HG02588 (cell line): Measurements from ENCODE around the gene GNPDA2.

Experiments
- ATAC-seq: cut with Tn5 transposase; IDR thresholded peaks from one replicate; pipeline ENCODE4 v1.9.1; 2021; ENCODE audit warnings: mild to moderate bottlenecking, moderate library complexity; ENCODE audit not compliant: unreplicated experiment

GNPDA2 gene

DNA sequence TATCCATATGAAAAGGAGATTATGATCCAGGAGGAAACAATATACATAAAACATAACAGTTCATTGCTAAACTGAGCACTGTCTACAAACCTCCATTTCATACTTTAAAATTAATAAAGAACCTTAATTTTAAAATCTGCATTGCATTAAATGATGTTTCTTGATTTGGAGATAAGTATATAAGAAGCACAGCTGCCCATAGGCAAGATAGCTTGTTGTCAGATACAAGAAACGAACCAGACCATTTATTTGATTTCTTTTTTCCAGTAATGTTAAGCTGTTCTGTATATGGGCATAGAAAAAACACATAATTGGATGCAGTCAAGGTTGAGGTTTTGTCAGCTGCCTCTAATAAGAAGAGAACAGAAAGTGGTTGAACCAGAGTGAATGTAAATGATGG is 41.7 kb downstream of the GNPDA2 start:
- ATAC-seq, result no peak

DNA sequence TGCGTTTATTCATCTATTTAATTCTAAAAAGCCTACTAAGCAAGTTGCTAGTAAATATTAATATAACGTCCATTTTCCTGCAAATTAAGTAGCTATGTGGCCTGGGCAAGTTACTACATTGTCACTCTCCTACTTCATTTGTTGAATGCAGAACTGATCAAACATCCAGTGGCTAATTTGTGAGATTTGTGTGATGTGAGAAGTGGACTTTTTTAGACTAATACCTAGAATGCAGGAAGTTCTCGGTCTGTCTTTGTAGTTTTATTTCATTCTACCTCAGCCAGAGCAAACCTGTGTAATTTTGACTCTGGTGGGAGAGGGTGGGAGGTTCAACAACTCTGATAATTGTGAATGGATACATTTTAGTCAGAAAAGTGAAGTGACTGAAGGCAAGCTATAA is 47.3 kb downstream of the GNPDA2 start:
- ATAC-seq, result no peak

DNA sequence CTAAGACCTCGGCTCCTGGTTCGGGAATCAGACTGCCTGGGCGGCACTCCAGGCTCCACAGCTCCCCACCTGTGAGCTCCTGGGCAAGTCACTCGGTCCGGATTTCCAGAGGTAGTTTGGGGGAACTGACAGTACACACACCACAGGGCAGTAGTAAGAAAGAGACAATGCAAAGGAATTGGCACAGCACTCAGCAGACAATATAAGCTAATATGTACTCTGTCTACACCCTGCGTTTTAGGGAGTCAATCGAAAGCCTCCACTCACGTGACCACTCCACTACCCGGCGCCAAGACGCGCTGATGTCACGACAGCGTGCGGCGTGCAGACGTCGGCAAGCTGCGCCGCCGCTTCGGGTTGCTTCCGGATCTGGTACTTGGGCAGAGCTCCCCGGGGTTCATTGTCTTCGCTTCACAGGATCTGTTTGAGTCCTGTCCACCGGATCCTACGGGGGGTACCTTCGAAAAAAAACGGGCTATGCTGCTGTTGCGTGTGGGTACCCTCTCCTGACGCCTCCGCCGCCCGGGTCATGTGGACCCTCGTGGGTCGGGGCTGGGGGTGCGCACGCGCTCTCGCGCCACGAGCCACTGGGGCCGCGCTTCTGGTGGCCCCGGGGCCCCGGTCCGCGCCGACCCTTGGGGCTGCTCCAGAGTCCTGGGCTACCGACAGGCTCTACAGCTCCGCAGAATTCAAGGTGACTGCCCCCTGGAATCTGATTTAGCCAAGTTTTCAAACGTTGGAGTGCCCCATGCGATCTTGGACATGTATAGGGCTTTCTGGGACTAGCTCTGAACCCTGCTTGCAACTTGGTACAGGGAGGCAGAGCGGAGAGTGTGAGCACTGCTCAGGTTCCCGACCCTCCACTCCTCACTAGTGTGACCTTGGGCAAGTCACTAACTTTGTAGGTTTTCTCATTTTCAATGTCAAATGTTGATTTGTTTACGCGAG is 48.0 kb downstream of the GNPDA2 start, which contains the start of gene GUF1:
Gene GUF1 (plus strand): TSS at position 327 of the 948 bp plus-strand sequence. CDS start 203 bp downstream, at position 530.
- ATAC-seq, result peak; percentile 97

DNA sequence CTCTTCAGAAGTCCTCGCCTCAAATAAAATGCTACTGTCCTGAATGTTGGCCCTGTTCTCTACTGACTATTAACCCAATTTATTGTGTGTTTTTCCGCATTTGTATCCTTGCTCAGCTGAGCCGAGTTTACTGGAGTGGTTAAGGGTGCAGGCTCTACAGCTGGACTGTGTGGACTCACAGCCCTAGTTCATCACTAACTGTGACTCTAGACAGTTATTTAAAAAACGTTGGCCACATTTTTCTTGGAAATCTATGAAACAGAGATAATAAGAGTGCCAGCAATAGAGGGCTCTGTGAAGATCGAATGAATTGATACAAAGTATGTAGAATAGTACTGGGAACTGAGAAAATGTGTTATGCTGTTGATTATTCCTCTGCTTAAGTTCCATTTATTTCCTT is 51.0 kb downstream of the GNPDA2 start:
- ATAC-seq, result no peak

DNA sequence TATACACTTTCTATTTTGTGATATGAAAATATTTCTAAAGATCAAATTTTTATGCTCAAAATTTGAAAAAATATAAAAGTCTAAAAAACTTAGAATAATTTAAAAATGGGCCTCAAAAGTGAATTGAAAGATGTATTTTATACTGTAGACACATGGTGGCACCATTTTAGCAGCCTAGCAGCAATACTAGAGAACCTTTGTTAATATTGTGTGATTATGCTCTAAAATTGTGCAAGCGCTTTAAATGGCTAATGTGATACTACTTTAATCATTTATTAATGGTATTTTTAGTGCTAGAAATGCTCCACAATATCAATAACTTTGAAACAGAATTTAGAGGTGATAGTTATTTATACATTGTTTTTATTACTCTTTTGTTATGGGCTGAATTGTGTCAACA is 51.9 kb downstream of the GNPDA2 start:
- ATAC-seq, result no peak

DNA sequence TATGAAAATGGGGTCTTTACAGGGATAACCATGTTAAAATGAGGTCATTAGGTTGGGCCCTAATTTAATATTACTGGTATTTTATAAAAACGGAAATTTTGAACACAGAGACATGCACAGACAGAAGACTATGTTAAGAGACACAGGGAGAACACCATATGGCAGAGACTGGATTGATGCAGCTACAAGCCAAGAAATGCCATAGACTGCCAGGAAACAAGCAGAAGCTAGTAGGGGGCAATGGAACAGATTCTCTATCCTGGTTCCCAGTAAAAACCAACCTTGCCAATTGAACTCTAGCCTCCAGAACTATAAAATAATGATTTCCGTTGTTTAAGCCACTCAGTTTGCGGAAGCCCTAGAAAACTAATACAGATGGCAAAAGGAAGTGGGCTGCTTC is 54.7 kb downstream of the GNPDA2 start:
- no peak for ATAC-seq

DNA sequence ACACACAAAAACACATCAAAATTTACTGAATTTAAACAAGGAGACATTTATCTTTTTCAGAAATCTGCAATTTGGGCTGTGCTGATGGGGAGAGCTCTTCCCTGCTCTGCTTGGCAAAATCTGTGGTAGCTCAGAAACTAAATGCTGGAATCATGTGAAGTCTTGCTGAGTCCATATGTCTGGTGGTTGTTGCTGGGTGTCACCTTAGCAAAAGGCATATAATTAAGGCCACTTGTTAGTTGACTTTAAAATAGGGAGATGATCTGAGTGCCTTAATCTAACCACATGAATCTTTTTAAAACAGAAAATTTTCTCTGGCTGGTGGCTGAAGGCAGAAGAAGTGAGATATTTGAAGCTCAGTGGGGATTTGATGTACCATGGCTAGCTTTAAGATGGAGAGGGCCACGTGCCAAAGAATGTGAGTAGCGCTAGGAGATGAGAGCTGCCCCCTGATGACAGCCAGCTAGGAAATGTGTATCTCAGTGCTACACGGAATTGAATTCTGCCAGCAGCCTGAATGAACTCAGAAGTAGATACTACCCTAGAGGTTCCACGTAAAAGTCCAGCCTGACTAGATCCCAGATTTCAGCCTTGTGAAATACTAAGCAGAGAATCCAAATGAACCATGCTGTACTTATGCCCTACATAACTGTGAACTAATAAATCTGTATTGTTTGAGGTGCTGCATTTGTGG is 55.7 kb downstream of the GNPDA2 start:
- ATAC-seq, result no peak

DNA sequence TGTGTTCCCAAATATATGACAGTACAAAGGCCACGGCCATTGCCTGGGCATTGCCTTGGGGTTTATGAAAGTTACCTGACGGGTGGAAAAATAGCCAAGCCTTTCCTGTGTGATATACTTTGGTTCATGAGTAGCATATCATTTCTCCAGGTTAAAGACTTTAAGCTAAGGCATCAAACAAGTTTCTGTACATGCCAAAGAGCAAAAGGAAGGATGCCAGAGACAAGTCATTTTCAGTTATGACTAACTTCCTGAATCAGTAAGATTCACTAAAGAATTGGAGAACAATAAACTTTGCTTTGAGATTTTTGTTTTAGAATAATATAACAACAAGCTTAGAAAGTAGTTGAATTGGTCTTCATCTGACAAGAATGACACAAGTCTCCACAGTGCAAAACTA is 57.8 kb downstream of the GNPDA2 start:
- no peak for ATAC-seq

DNA sequence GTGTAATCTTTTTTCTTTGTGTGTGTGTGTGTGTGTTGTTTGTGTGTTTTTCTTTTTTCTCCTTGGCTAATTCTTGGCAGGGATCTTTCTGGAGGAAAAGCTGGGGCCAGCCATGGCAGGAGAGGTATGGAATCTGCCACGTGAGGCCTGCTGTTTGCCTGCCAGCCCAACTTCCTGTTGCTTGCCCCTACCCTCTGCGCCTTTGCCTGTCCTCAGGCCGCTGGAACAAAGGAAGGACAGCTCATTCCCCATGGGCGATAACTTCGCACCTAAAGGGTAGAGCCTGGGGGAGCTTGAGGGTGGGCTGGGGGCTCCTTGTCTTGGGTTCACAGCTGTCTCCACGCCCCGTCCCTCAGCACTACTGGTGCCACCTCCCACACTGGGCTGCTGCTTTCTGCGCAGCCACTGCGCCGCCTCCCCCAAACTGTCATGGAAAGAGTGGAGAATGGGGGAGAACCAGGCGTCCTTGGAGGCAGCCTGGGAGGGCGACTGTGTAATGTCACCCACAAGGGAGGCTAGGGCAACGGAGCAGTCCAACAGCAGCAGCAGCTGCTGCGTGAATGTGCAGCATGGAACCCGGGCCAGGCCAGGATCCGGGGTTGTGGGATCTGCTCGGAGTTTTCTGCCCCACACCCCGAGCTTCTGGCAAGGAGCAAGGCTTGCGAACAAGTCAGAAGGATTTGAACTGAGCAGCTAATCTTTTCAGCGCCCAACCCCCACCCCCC is 62.7 kb downstream of the GNPDA2 start:
- ATAC-seq, result no peak

DNA sequence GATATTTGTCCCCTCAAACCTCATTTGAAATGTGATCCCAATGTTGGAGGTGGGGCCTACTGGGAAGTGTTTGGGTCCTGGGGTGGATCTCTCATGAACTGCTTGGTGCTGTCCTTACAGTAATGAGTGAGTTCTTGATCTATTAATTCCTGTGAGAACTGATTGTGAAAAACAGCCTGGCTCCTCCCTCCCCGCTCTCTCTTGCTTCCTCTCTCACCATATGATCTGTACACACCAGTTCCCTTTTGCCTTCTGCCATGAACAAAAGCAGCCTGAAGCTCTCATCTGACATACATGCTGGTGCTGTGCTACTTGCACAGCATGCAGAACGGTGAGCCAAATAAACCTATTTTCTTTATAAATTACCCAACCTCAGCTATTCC is 63.7 kb downstream of the GNPDA2 start:
- ATAC-seq, result peak; percentile 66

DNA sequence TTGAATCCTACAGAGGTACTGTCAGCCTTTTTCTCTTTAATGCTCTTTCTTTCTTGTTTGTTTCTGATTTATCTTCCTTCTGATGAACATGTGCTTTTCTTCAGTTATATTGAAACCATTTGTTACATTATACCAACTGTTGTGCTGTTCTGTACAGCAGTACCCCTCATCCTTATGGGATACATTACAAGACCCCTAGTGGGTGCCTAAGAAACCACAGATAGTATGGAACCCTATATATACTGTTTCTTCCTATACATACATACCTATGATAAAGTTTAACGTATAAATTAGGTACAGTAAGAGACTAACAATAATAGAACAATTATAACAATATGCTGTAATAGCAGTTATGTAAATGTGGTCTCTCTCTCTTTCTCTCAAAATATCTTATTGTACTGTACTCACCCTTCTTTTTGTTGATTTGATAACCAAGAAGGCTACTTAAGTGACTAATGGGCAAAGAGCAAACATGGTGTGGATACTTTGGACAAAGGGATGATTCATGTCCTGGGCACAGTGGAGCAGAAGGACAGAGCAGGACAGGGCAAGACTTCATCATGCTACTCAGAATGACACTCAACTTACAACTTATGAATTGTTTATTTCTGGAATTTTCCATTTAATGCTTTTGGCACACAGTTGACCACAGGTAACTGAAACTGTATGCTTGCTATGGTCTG is 64.3 kb downstream of the GNPDA2 start:
- no peak for ATAC-seq

DNA sequence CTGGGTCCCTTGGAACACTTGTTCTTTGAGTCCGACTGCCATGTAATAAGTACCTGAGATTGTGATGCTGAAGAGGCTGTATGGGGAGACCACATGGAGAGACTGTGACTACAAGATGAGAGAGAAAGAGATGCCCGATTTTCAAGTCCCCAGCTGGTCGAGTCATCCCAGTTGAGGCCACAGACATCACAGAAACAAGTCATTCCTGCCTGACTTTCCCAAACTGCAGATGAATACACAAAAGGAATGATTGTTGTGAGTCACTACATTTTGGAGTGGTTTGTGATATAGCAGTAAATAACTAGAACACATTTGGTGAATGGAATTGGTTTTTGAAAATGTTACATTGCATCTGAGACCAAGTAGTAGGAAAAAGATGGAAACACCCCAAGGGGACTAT is 66.0 kb downstream of the GNPDA2 start:
- no peak for ATAC-seq

DNA sequence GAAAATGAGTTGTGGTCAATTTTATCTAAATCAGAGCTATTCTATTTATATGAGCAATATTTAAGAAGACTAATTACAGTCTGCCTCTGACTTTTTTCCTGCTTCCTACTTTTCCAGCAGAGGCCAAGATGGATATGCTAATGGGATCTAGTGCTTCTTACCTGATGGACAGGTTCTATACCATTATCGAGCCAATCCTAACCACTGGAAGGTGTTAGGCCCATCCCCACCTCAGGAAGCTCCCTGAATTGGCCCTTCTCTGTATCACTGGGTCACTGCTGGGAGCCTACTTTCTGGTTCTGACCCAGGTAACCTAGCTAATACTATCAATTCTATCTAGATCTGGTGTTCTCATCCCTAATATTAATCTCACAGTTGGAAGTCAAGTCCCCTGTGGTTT is 74.4 kb downstream of the GNPDA2 start:
- no peak for ATAC-seq
